Muscle of leg (tissue), 11 donors: ENCODE measurements around the gene PRRT1B. TPM values are rescaled to one million over a fixed set of nuclear protein-coding genes. Genes with fewer than 3 reads are reported as not detected.

ENCODE experiments used
- DNase-seq: peaks from one replicate; pipeline ENCODE4 v3.0.0; 2013
- H3K27ac ChIP-seq: one replicate; pipeline ENCODE4 v1.5.1; 2013; ENCODE audit warnings: mild to moderate bottlenecking, low read length, control low read depth
- H3K27me3 ChIP-seq: one replicate; pipeline ENCODE4 v1.6.1; 2013; ENCODE audit warnings: low read length; ENCODE audit not compliant: control insufficient read depth, insufficient read depth
- H3K36me3 ChIP-seq: one replicate; pipeline ENCODE4 v1.6.1; 2013; ENCODE audit warnings: low read length; ENCODE audit not compliant: control insufficient read depth, insufficient read depth
- H3K4me1 ChIP-seq: one replicate; pipeline ENCODE4 v1.6.1; 2013; ENCODE audit warnings: low read length; ENCODE audit not compliant: control insufficient read depth, insufficient read depth
- H3K4me3 ChIP-seq: one replicate; pipeline ENCODE4 v1.5.1; 2013; ENCODE audit warnings: low read length, control low read depth
- H3K9me3 ChIP-seq: replicated peaks from 2 replicates; pipeline ENCODE4 v1.6.1; 2013; ENCODE audit warnings: low read depth, low read length; ENCODE audit not compliant: control insufficient read depth
- WGBS: methylation state at CpG from one replicate; pipeline ENCODE4 v1.1.5; 2013; ENCODE audit warnings: missing lambda C conversion rate; ENCODE audit not compliant: insufficient coverage; 5-methylcytosine and 5-hydroxymethylcytosine counted together
- polyA plus RNA-seq, 8 donors: library from polyadenylated mRNA; unstranded; fragments of 120-200 nt; gene quantifications; one replicate each; pipeline versions ENCODE4 v1.2.1 to v1.2.3, GENCODE V29; 2013; ENCODE audit warnings: inconsistent platforms in 1 of 8, low replicate concordance in 1 of 8; ENCODE audit not compliant: insufficient read length in 8 of 8, insufficient read depth in 1 of 8
- total RNA-seq: library from RNA; stranded (reverse); fragments of 120-200 nt; gene quantifications from one replicate; pipeline ENCODE4 v1.2.4, GENCODE V29; 2013

PRRT1B gene
- total and polyA plus RNA-seq, 9 donors, result 0.57 TPM; not detected in 8

DNA sequence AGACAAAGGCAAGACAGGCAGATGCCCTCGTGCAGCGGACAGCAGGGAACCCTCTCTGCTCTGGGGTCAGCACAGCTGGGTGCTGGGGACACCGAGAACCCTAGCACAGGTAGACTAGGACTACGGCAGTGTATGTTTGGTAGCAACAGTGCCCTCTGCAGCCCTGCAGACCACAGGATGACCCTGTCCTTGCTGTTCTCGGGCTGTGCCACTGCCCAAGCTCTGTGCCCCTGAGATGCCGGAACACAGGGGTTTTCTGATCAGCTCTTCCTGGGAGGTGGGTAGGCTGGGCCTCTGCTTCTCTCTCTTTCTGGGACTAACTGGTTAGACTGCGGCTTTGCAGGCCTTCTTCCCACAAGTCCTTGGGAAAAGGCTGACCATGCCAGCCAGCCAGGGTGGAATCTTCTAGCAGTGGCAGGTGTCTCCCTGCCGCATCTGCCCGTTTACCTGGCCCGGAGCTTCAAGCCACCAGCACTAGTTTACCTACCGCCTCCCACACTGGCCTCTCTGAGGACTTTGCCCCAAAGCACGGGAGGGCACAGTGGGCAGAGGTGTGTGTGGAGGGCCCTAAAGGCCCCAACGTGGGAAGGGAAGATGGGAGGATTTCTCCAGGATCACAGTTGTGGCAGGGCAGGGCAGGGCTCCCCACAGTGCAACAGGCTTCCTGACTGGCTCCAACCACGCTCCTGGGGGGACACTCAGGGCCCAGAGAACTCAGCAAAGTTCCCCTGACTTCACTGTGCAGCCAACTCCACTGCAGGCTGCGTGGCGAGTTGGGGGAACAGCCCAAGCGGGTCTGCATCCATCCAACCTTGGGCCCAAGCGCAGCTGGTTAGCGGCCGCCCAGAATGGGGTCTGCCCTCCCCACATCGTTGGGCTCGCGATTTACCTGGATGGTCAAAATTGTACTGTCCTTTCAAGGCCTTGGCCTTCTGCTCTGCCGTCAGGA is 15.5 kb upstream of the PRRT1B start:
- 50% methylated on average over 20 of the region's 24 CpGs for WGBS
- Histone ChIP-seq H3K27ac (no peak overlapping the region), H3K4me1 (peaks cover 16% of the 10 kb centered on the region), H3K4me3 (peak overlapping the region; percentile 67), H3K36me3 (peaks cover 46% of the 10 kb centered on the region), H3K27me3 (no peaks in the 10 kb centered on the region), H3K9me3 (no peaks in the 10 kb centered on the region)
- no peak for DNase-seq

DNA sequence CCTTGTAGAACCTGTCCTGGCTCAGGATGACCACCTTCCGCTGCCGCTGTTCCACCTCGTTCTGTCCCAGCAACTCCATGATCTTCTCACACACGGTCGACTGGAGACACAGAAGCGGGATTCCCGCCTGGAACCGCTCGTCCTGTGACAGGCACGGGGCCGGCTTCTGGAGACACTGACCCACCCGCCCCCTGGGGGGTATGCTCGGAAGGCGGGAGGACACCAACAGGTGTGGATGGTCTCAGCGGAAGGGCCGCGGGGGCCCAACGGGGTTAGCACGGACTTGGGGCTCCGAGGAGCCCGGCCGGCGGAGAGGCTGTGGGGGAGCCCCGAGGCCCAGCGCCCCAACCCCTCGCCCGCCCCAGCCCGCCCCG is 14.8 kb upstream of the PRRT1B start:
- H3K9me3 ChIP-seq, result no peaks in the 10 kb centered on the region
- H3K36me3 ChIP-seq, result peaks cover 41% of the 10 kb centered on the region
- peaks cover 16% of the 10 kb centered on the region for H3K4me1 ChIP-seq
- H3K27me3 ChIP-seq, result no peaks in the 10 kb centered on the region
- H3K27ac ChIP-seq, result no peak overlapping the region
- H3K4me3 ChIP-seq, result peak overlapping the region; percentile 67
- DNase-seq, result peak; percentile 40
- WGBS, result 2% methylated on average over 18 of the region's 29 CpGs

DNA sequence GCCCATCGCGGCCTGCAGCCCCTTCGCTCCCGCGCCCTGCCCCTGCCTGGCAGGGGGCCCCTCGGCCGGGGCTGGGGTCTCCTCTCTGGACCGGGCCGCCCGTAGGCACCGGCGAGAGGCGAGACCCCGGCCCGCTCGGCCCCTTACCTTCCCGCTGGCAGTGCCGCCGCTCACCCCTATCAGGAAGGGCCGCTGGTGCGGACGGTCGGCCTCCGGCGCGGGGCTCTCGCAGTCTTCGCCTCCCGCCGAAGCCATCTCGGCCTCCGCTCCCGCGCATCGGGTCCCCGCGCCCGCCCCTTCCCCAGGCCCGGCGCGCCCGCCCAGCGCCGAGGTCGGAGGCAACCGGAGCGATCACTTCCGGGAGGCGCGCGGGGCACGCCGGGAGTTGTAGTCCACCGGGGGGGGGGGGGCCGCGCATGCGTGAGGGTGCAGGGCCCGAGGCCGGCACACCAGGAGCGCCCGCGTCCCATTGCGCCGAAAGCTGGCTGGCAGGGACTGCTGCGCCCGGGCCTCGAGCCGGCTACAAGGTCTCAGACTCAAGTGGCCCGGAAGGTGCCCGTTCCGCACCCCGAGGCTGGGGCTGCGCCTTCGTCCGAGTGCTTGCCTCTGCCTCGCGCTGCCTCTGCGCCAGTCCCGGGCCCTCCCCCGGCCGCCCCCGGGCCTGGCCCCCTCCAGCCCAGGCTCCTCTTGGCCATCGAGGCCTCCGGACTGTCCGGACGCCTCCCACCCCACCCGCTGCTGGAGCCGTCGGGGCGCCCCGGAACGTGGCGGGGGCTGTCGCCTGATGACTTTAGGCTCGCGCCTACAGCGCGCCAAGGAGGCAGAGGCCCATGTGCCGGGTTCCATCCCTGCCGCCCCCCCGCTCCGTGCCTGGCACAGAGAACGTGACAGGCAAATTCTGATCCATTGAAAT is 14.1 kb upstream of the PRRT1B start, which contains the start of gene UCK1:
UCK1 (minus strand) TSS at position 344 of the 913 bp plus-strand sequence; CDS start at position 255, 89 bp downstream.
- no peaks in the 10 kb centered on the region for H3K9me3 ChIP-seq
- peaks cover 3% of the 10 kb centered on the region for H3K27me3 ChIP-seq
- H3K4me1 ChIP-seq, result peaks cover 13% of the 10 kb centered on the region
- 5% methylated on average over 102 of the region's 103 CpGs for WGBS
- peaks cover 37% of the 10 kb centered on the region for H3K36me3 ChIP-seq
- H3K27ac ChIP-seq, result no peak within 1 kb of the TSS
- H3K4me3 ChIP-seq, result peak within 1 kb of the TSS; percentile 67
- peak; percentile 92 for DNase-seq

DNA sequence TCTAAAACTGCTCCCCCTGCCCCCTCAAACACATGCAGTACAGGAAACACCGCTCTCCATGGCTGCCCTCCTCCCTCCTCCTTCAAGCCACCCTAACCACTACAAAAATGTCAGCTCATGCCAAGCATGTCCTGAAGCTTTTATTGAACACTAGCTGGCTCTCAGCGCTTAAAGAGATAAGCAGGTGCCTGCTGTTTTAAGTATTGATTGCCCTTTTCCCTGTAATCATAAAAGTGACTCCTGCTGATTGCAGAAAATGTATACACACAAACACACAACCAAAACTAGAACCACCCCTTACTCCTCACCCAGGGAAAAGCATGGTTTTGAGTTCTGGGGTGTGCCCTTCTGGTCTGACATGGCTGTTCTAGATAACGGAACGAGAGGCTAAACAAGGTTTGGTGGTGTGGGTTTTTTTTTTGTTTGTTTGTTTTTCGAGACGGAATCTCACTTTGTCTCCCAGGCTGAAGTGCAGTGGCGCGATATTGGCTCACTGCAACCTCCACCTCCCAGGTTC is 10.5 kb upstream of the PRRT1B start:
- no peak overlapping the region for H3K4me3 ChIP-seq

DNA sequence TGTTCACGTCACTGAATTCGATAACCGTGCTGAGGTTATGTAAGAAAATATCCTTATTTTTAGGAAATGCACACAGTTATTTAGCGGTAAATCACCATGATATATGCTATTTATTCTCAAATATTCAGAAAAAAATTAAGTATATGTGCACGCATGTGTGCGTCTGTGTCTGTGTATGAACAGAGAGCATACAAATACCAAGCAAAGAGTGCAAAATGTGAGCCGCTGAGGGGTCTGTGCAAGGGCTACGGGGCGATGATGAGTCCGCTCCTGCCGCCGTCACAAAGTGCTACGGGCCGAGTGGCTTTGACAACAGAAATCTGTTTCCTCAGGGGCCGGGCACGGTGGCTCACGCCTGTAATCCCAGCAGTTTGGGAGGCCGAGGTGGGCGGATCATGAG is 7.4 kb upstream of the PRRT1B start:
- peaks cover 4% of the 10 kb centered on the region for H3K9me3 ChIP-seq
- H3K27ac ChIP-seq, result no peak overlapping the region
- H3K36me3 ChIP-seq, result no peaks in the 10 kb centered on the region

More for the DNA sequence above, 10.5 kb upstream of the PRRT1B start:
- Histone ChIP-seq H3K27ac (no peak overlapping the region), H3K4me1 (peaks cover 11% of the 10 kb centered on the region), H3K27me3 (peaks cover 4% of the 10 kb centered on the region), H3K9me3 (no peaks in the 10 kb centered on the region), H3K36me3 (peaks cover 5% of the 10 kb centered on the region)
- 25% methylated on average over 1 of the region's 8 CpGs for WGBS
- no peak for DNase-seq

DNA sequence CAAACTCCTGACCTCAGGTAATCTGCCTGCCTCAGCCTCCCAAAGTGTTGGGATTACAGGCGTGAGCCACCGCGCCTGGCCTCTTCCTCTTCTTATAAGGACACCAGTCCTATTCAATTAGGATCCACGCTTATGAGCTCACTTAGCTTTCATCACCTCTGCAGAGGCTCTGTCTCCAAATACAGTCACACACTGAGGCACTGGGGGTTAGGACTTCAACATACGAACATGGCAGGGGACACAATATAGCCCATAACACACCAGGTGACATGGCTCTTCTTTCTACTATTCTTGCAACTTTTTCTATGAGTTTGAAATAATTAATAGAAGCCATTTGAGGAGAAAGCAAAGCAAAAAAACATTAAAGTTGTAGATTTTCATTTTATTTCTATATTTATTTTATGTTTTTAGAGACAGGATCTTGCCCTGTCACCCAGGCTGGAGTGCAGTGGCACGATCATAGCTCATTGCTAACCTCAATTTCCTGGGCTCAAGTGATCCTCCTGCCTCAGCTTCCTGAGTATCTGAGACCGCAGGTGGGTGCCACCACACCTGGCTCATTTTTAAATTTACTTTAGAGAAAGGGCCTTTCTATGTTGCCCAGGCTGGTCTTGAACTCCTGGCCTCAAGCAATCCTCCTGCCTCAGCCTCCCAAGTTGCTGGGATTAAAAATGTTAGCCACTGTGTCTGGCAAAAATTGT is 6.0 kb upstream of the PRRT1B start:
- H3K27ac ChIP-seq, result no peak overlapping the region
- H3K36me3 ChIP-seq, result no peaks in the 10 kb centered on the region
- 82% methylated on average over 2 of the region's 7 CpGs for WGBS
- no peak for DNase-seq
- H3K27me3 ChIP-seq, result peaks cover 17% of the 10 kb centered on the region
- no peaks in the 10 kb centered on the region for H3K4me1 ChIP-seq
- H3K9me3 ChIP-seq, result peaks cover 18% of the 10 kb centered on the region
- H3K4me3 ChIP-seq, result no peak overlapping the region

More for the DNA sequence above, 7.4 kb upstream of the PRRT1B start:
- Histone ChIP-seq H3K4me1 (no peaks in the 10 kb centered on the region), H3K27me3 (peaks cover 6% of the 10 kb centered on the region), H3K4me3 (no peak overlapping the region)
- no peak for DNase-seq
- 94% methylated on average over 13 of the region's 19 CpGs for WGBS

DNA sequence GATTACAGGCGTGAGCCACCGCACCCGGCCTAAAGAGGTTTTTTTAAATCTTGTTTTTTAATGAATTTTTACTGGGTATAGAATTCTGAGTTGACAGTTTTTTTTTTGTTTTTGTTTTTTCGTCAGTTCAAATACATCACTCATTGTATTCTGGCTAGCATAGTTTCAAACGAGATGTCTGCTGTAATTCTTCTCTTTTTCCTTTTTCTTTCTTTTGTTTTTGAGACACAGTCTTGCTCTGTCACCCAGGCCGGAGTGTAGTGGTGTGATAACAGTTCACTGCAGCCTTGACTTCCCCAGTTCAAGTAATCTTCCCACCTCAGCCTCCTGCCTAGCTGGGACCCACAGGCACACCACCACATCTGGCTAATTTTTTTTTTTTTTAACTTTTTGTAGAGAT is 2.2 kb upstream of the PRRT1B start:
- WGBS, result no CpG with 5 or more reads among the region's 6 CpGs
- DNase-seq, result no peak
- H3K27me3 ChIP-seq, result peaks cover 47% of the 10 kb centered on the region

DNA sequence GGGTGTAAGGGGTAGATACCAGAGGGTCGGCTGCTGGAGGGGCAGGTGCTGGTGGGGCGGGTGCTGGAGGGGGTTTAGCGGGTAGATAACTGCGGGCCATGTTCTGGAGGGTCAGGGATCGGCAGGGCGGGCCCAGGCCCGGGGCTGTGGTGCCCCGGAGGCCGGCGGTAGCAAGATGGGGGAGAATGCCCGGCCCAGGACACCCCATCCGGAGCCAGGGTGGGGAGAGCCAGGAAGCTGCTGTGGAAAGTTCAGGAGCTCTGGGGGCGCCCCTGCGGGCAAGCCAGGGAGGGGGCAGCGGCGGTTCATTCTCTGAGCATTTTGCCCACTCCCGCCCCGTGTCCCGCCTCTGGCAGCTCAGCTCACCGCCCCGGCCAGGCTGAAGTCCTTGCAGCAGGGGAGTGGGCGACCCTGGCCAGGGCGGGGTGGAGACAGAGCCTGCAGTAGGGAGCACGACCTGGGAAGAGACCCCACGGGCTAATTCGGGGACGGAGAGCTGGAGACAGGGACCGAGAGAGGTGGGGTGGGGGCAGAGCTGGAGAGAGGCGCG is 538 bp downstream of the PRRT1B start:
- H3K4me3 ChIP-seq, result no peak overlapping the region
- no peaks in the 10 kb centered on the region for H3K36me3 ChIP-seq
- peaks cover 57% of the 10 kb centered on the region for H3K27me3 ChIP-seq
- peaks cover 20% of the 10 kb centered on the region for H3K9me3 ChIP-seq
- H3K27ac ChIP-seq, result no peak overlapping the region
- H3K4me1 ChIP-seq, result peaks cover 17% of the 10 kb centered on the region
- WGBS, result under 1% methylated on average over 30 of the region's 30 CpGs
- no peak for DNase-seq

More for the DNA sequence above, 2.2 kb upstream of the PRRT1B start:
- peaks cover 20% of the 10 kb centered on the region for H3K9me3 ChIP-seq
- no peak overlapping the region for H3K27ac ChIP-seq
- no peak overlapping the region for H3K4me3 ChIP-seq
- H3K36me3 ChIP-seq, result no peaks in the 10 kb centered on the region
- peaks cover 17% of the 10 kb centered on the region for H3K4me1 ChIP-seq

DNA sequence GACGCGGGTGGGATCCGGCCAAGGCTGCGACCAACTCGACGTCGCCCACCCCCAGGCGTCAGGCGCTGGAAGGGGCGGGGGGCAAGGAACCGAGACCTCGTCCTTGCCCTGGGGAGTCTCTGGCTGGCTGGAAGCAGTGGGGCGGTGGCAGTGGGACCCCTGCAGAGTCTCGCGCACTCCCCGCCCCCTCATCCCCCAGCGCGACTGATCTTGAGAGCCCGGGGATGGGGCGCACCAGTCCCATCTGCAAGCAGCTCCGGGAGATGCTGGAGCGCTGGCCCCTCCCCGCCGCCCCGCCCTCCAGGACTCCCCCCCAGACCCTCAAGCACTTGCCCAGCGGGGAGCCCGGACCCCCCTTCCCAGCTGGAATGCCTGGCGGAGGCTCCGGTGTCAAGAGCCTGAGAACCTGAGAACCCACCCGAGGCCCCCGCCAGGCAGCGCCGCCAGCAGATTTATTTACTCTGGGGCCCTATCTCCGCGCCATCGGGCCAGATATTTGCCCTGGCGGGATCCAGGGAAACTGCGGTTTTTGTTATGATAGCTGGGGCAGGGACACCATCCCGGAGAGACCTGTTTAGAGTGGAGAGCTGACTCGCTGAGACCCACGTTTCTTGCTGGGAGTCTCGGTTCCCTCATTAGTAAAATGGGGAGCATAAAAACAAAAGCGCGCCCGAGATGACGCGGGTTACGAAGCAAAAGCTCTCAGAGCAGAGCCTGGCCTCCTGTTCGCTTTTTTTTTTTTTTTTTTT is 1.2 kb downstream of the PRRT1B start:
- Histone ChIP-seq H3K9me3 (peaks cover 20% of the 10 kb centered on the region), H3K4me3 (peak overlapping the region; percentile 19), H3K27me3 (peaks cover 57% of the 10 kb centered on the region), H3K36me3 (no peaks in the 10 kb centered on the region), H3K4me1 (peaks cover 17% of the 10 kb centered on the region), H3K27ac (no peak overlapping the region)
- DNase-seq, result no peak
- WGBS, result under 1% methylated on average over 34 of the region's 49 CpGs
